ENCODE results near the gene CKS1B.

The CKS1B gene

DNA sequence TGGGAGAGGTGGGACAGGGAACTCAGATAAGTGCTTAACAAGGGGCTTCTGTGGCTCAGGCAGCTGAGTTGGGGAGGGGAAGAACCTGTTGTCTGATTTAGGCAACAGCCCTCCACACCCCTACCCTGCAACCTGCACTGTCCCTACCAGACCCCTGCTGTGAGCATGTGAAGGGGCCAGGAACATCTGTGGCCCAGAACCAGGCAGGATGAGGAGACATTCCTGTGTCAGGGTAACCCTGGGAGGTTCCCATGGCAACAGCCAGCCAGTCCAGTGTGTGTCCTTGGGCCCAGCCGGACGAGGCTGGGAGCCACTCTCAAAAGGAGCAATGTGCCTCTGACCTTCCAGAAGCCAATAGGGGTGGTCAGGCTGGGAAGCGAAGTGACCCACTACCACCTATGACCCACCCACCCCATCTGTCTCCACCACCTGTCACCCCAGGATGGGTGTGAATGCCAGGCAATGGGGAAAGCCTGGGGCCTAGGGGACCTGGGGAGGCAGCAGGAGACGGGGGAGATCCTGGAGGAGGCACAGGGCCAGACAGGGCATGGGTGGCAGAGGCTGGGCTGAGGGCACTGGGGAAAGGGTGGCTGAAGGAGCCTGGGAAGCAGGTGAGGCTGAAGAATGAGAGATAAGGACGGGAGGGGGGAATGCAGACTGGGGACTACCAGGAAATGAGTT lies 33.0 kb upstream of the CKS1B start:
- Histone ChIP-seq H3K9ac (ENCODE audit: low read length) (peak overlapping the region; percentile 92), H3K9me2 (ENCODE audit: low read depth, low read length) (no peaks in the 10 kb centered on the region), H3K4me3 (ENCODE audit: low read depth, low read length, poor library complexity, severe bottlenecking) (peak overlapping the region; percentile 65), H3K27me3 (ENCODE audit: insufficient read depth, low read length) (no peaks in the 10 kb centered on the region), H3K27ac (ENCODE audit: low read depth, low read length, poor library complexity, severe bottlenecking) (peak overlapping the region; percentile 97), H3K9me3 (ENCODE audit: low read length) (no peaks in the 10 kb centered on the region), H3F3A (ENCODE audit: insufficient read depth, low read length) (no peaks in the 10 kb centered on the region; the same call in 1 of the 2 replicates), H3K79me2 (ENCODE audit: insufficient read depth, low read length) (no peaks in the 10 kb centered on the region), H3K4me1 (ENCODE audit: insufficient read depth, low read length, severe bottlenecking) (peaks cover 76% of the 10 kb centered on the region), H3K4me2 (ENCODE audit: low read length) (peak overlapping the region; percentile 95), H4K20me1 (ENCODE audit: insufficient read depth, low read length) (no peaks in the 10 kb centered on the region), H3K36me3 (ENCODE audit: insufficient read depth, low read length) (peaks cover 4% of the 10 kb centered on the region; the same call in 1 of the 2 replicates), H2AFZ (ENCODE audit: low read length) (no peak overlapping the region)
- no peak for TF ChIP-seq EZH2 (IDR thresholded peaks at IDR 0.05; ENCODE audit: borderline replicate concordance, low read length)
- no peak for TF ChIP-seq CTCF (IDR thresholded peaks at IDR 0.05; ENCODE audit: low read length)

- peak overlapping the region; percentile 95 for H3K4me2 ChIP-seq (ENCODE audit: low read length)
- H3K27me3 ChIP-seq (ENCODE audit: insufficient read depth, low read length): no peaks in the 10 kb centered on the region
- peaks cover 62% of the 10 kb centered on the region for H3K4me1 ChIP-seq (ENCODE audit: insufficient read depth, low read length, severe bottlenecking)
- H3K9me3 ChIP-seq (ENCODE audit: low read length): no peaks in the 10 kb centered on the region
- TF ChIP-seq CTCF (IDR thresholded peaks at IDR 0.05; ENCODE audit: low read length) (peak; percentile 91), EZH2 (IDR thresholded peaks at IDR 0.05; ENCODE audit: borderline replicate concordance, low read length) (no peak)
- no peaks in the 10 kb centered on the region for H3F3A ChIP-seq (ENCODE audit: insufficient read depth, low read length)
- H3K9me2 ChIP-seq (ENCODE audit: low read depth, low read length): no peaks in the 10 kb centered on the region
- peak overlapping the region; percentile 65 for H3K4me3 ChIP-seq (ENCODE audit: low read depth, low read length, poor library complexity, severe bottlenecking)
- no peaks in the 10 kb centered on the region for H3K79me2 ChIP-seq (ENCODE audit: insufficient read depth, low read length)
- peak overlapping the region; percentile 92; the same call in 1 of the 2 replicates for H3K9ac ChIP-seq (ENCODE audit: low read length)
- no peak overlapping the region for H2AFZ ChIP-seq (ENCODE audit: low read length)
- peaks cover 4% of the 10 kb centered on the region; the same call in 1 of the 2 replicates for H3K36me3 ChIP-seq (ENCODE audit: insufficient read depth, low read length)
- H3K27ac ChIP-seq (ENCODE audit: low read depth, low read length, poor library complexity, severe bottlenecking): peak overlapping the region; percentile 97
- H4K20me1 ChIP-seq (ENCODE audit: insufficient read depth, low read length): no peaks in the 10 kb centered on the region
Observed at GRCh38 chr1:154943649-154944400, 30.7 kb upstream of the CKS1B start.

DNA sequence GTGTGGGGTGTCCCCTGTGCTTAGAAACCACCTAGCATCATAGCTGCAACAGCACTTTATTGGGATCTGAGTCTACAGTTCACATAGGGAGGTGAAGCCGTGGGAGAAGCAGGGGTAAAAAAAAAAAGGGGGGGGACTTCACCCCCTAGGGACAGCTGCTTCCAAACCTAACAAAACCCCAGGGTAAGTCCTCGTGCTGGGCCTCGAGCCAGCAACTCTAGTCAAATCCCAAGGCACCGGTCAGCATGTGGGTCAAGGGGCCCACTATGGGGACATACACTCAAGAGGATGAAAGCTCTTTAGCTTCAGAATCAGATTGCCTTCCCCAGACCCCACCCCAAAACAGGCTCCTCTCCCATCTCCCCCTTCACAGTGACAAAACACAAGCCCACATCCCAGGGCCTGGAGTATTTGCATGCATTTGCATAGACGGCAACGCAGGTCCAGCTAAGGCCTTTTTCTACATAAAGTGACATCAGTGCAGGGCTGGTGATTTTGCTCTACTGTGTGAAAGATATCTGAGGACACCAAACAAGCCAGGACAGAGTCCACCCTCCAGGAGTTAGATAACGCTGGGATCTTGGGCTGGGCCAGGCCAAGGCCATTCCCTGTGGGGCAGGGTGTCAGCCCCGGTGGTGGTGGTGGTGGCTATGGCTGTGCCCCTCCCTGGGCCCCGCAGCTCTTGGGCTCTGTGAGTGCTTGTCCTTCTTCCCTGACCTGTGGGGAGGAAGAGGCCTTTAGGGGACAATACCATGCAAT lies 29.9 kb upstream of the CKS1B start:
- Histone ChIP-seq H3K36me3 (ENCODE audit: insufficient read depth, low read length) (peaks cover 4% of the 10 kb centered on the region; the same call in 1 of the 2 replicates), H3F3A (ENCODE audit: insufficient read depth, low read length) (no peaks in the 10 kb centered on the region), H2AFZ (ENCODE audit: low read length) (no peak overlapping the region), H3K4me1 (ENCODE audit: insufficient read depth, low read length, severe bottlenecking) (peaks cover 57% of the 10 kb centered on the region), H3K9ac (ENCODE audit: low read length) (peak overlapping the region; percentile 92; the same call in 1 of the 2 replicates), H4K20me1 (ENCODE audit: insufficient read depth, low read length) (no peaks in the 10 kb centered on the region), H3K4me3 (ENCODE audit: low read depth, low read length, poor library complexity, severe bottlenecking) (no peak overlapping the region), H3K9me2 (ENCODE audit: low read depth, low read length) (no peaks in the 10 kb centered on the region), H3K79me2 (ENCODE audit: insufficient read depth, low read length) (no peaks in the 10 kb centered on the region), H3K4me2 (ENCODE audit: low read length) (peak overlapping the region; percentile 95; the same call in 1 of the 2 replicates), H3K9me3 (ENCODE audit: low read length) (no peaks in the 10 kb centered on the region), H3K27me3 (ENCODE audit: insufficient read depth, low read length) (no peaks in the 10 kb centered on the region), H3K27ac (ENCODE audit: low read depth, low read length, poor library complexity, severe bottlenecking) (peak overlapping the region; percentile 97)
- no peak for TF ChIP-seq EZH2 (IDR thresholded peaks at IDR 0.05; ENCODE audit: borderline replicate concordance, low read length)
- no peak for TF ChIP-seq CTCF (IDR thresholded peaks at IDR 0.05; ENCODE audit: low read length)
